ENCODE data around the gene SV2B. TPM values are rescaled to one million over a fixed set of nuclear protein-coding genes. Genes with fewer than 3 reads are reported as not detected.

Gene SV2B
- polyA plus RNA-seq, 2 of the 4 experiments (the other 2 are of a cell fraction): 0.05 TPM; not detected in 1

- TF ChIP-seq HOXB13 (CRISPR knock-in tag; IDR thresholded peaks at IDR 0.05; ENCODE audit: low read depth) (no peak), HEYL (CRISPR knock-in tag; IDR thresholded peaks at IDR 0.05) (no peak), PBX3 (IDR thresholded peaks at IDR 0.05) (no peak), ELK1 (IDR thresholded peaks at IDR 0.05; ENCODE audit: low read depth, low read length) (no peak), NPAS2 (CRISPR knock-in tag; IDR thresholded peaks at IDR 0.05; ENCODE audit: borderline replicate concordance) (no peak), MAFK (IDR thresholded peaks at IDR 0.05; ENCODE audit: partially characterized antibody) (no peak)
Observed at GRCh38 chr15:91146728-91147127, 46.7 kb downstream of the SV2B start (continued).

DNA sequence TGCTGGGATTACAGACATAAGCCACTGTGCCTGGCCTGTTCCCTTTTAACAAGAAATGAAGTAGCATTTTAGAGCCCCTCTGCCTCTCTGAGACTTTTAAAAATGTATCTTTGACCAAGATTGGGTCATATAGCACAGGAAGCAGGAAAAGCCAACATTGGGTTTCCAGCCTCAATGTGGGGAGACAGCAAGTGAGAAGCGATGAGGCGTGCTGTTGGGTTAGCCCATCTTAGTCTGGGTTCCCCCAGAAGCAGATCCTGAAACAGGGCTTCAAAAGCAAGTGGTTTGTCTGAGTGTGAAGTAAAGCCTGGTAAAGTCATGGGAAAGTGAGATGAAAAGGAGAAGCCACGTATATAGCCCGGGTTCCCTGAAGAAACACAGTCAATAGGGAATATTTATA lies 48.2 kb downstream of the SV2B start:
- no peaks in the 10 kb centered on the region for H3K4me1 ChIP-seq
- no peak overlapping the region for H3K27ac ChIP-seq
- ATAC-seq: no peak
- TF ChIP-seq RCOR1 (IDR thresholded peaks at IDR 0.05; ENCODE audit: low read depth, low read length): no peak
- TF ChIP-seq RAD21 (conservative IDR thresholded peaks at IDR 0.05 in 1 of 2, IDR thresholded peaks at IDR 0.05 in 1 of 2): no peak
- TF ChIP-seq FOSB (CRISPR knock-in tag; IDR thresholded peaks at IDR 0.05): no peak
- TF ChIP-seq HEYL (CRISPR knock-in tag; IDR thresholded peaks at IDR 0.05): no peak
- TF ChIP-seq KDM5A (IDR thresholded peaks at IDR 0.05): no peak
- no peak for TF ChIP-seq NFE2L2 (conservative IDR thresholded peaks at IDR 0.05; ENCODE audit: low read length)
- no peak for TF ChIP-seq RNF2 (IDR thresholded peaks at IDR 0.05; ENCODE audit: borderline replicate concordance, low read depth)
- no peak for TF ChIP-seq CTCF (IDR thresholded peaks at IDR 0.05)
- TF ChIP-seq, protein P1, sequence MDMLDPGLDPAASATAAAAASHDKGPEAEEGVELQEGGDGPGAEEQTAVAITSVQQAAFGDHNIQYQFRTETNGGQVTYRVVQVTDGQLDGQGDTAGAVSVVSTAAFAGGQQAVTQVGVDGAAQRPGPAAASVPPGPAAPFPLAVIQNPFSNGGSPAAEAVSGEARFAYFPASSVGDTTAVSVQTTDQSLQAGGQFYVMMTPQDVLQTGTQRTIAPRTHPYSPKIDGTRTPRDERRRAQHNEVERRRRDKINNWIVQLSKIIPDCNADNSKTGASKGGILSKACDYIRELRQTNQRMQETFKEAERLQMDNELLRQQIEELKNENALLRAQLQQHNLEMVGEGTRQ (IDR thresholded peaks at IDR 0.05): no peak
- no peak for TF ChIP-seq BHLHE40 (IDR thresholded peaks at IDR 0.05; ENCODE audit: low read depth, low read length)
- TF ChIP-seq HDAC2 (IDR thresholded peaks at IDR 0.05): no peak
- TF ChIP-seq ATOH8 (CRISPR knock-in tag; IDR thresholded peaks at IDR 0.05; ENCODE audit: low read depth): no peak
- no peak for TF ChIP-seq HES2 (IDR thresholded peaks at IDR 0.05)
- TF ChIP-seq, protein P2, sequence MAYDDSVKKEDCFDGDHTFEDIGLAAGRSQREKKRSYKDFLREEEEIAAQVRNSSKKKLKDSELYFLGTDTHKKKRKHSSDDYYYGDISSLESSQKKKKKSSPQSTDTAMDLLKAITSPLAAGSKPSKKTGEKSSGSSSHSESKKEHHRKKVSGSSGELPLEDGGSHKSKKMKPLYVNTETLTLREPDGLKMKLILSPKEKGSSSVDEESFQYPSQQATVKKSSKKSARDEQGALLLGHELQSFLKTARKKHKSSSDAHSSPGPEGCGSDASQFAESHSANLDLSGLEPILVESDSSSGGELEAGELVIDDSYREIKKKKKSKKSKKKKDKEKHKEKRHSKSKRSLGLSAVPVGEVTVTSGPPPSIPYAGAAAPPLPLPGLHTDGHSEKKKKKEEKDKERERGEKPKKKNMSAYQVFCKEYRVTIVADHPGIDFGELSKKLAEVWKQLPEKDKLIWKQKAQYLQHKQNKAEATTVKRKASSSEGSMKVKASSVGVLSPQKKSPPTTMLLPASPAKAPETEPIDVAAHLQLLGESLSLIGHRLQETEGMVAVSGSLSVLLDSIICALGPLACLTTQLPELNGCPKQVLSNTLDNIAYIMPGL (CRISPR knock-in tag; IDR thresholded peaks at IDR 0.05; ENCODE audit: borderline replicate concordance): no peak
- TF ChIP-seq PHF8 (IDR thresholded peaks at IDR 0.05; ENCODE audit: borderline replicate concordance, low read depth): no peak
- no peak for TF ChIP-seq POLR2AphosphoS2 (conservative IDR thresholded peaks at IDR 0.05; ENCODE audit: low read length)
- no peak for FAIRE-seq
- ChIA-PET POLR2A (no interaction called here), CTCF (no interaction called here)
- H3K4me3 ChIP-seq: no peak overlapping the region
- H3K9me3 ChIP-seq: no peaks in the 10 kb centered on the region
- DNase-seq (ENCODE audit: low read depth in 1 of 2, low spot score in 1 of 2): no peak
- 14% methylated on average over 4 of the region's 4 CpGs for WGBS (ENCODE audit: missing lambda C conversion rate)
- no peak overlapping the region for H3K4me2 ChIP-seq
